SJCRH30 (cell line): ENCODE data around the gene TRPM3. TPM values are rescaled to one million over a fixed set of nuclear protein-coding genes. Genes with fewer than 3 reads are reported as not detected.

Experiments
- DNase-seq, 2 experiments: peaks; one replicate each; pipeline ENCODE4 v3.0.0-alpha.2; 2015 to 2020
- H3K27ac ChIP-seq: fragments of 250-450 bp; sonication (Bioruptor Pico); 2 replicates; pipeline ENCODE4 v1.5.1; 2020; ENCODE audit warnings: mild to moderate bottlenecking, moderate library complexity
- H3K27me3 ChIP-seq: fragments of 250-450 bp; sonication (Bioruptor Pico); 2 replicates; pipeline ENCODE4 v1.5.1; 2020; ENCODE audit warnings: mild to moderate bottlenecking, moderate library complexity
- H3K36me3 ChIP-seq: fragments of 250-450 bp; sonication (Bioruptor Pico); 2 replicates; pipeline ENCODE4 v1.5.1; 2020; ENCODE audit warnings: mild to moderate bottlenecking, moderate library complexity
- H3K4me1 ChIP-seq: fragments of 250-450 bp; sonication (Bioruptor Pico); 2 replicates; pipeline ENCODE4 v1.5.1; 2020; ENCODE audit warnings: mild to moderate bottlenecking, moderate library complexity
- H3K4me3 ChIP-seq: fragments of 250-450 bp; sonication (Bioruptor Pico); 2 replicates; pipeline ENCODE4 v1.5.1; 2020; ENCODE audit warnings: mild to moderate bottlenecking, moderate library complexity
- H3K9me3 ChIP-seq: fragments of 250-450 bp; sonication (Bioruptor Pico); replicated peaks from 2 replicates; pipeline ENCODE4 v1.5.1; 2020; ENCODE audit warnings: mild to moderate bottlenecking, moderate library complexity
- total RNA-seq: library from RNA; depleted of rRNA; stranded (reverse); fragments of >200 nt; shearing (Covaris generic); gene quantifications from 2 replicates; pipeline ENCODE4 v1.2.3, GENCODE V29; 2014

TRPM3 gene
- total RNA-seq, 1 experiment from 2014 or later, result 0.30 TPM

DNA sequence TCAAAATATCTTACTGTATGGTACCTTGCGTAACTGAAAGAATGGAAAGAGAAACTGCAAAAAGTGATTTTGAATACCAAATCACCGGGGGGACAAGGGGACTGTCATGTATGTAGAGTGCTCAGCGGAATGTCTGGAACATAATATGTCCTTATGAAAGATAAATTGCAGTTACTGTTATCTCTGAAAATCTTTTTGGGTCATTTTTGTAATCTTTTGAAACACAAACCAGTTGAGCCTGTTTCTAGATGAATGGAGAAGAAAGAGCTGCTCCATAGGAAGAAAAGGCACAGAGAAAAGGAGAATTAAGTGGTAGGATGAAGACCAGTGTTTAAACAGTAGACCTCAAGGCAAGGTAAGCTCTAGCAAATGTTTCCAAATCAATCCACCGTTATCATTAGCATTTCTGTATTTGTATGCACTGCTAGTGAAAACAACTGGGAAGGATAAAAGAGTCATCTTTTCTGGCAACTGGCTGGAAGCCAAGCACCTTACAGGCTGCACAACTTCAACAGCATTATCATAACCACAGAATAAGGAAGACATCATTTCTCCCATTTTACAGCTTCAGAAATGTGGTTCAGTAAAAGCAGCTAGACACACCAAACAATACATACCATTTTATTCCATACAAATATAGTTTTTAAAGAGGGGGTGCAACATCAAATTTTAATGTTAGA, 158.5 kb downstream of the TRPM3 start:
- H3K36me3 ChIP-seq, result no peaks in the 10 kb centered on the region
- H3K27ac ChIP-seq, result no peak overlapping the region
- H3K27me3 ChIP-seq, result no peaks in the 10 kb centered on the region; the same call in 1 of the 2 replicates
- no peak for DNase-seq
- no peak overlapping the region for H3K4me3 ChIP-seq
- no peaks in the 10 kb centered on the region for H3K4me1 ChIP-seq
- H3K9me3 ChIP-seq, result no peaks in the 10 kb centered on the region

DNA sequence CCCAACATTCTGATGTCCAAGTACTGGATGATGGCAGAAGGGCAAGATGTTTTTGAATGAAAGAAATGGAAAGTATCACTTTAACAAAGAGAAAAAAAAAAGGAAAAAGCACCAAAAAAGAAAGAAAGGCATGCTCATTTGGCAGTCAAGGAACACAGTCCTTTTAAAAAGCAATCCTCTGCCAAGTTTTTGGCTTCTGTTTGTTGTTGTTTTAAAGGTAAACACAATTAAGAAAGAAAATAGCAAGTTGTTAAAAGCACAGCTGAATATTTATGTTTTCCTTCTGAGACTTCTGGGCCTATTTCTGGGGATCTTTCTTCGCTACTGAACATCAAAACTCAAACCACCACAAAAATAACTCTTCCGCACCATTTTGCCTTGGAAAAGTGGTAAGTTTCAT, 162.1 kb downstream of the TRPM3 start:
- Histone ChIP-seq H3K27ac (no peak overlapping the region), H3K27me3 (no peaks in the 10 kb centered on the region; the same call in 1 of the 2 replicates), H3K36me3 (no peaks in the 10 kb centered on the region), H3K9me3 (no peaks in the 10 kb centered on the region), H3K4me1 (no peaks in the 10 kb centered on the region), H3K4me3 (no peak overlapping the region)
- DNase-seq, result no peak

DNA sequence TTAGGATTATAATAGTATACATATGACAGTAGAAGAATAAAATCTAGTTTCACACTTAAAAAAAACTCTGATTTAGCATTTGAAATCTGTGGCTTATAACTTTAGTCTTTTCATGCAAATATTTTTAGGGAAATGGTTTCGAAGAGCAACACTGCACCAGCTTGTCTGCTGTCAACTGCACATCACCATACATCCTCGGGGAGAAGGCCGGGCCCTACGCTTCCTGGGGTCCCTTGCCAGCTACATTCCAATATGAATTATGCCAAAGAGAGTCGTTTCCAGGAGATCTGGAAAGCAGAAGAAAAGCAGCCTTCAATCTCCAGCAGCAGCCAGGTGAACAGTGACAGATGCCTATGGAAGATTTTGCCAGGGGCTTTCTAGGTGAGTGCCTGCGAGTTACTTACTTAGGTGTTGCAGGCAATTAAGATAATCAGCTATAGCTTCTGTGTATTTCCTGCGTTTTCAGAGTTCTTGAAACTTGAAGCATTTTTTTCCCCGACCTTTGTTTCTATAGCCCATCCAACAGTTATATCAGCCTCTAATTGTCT, 166.8 kb downstream of the TRPM3 start:
- no peaks in the 10 kb centered on the region for H3K9me3 ChIP-seq
- H3K4me1 ChIP-seq, result no peaks in the 10 kb centered on the region
- no peaks in the 10 kb centered on the region for H3K27me3 ChIP-seq
- H3K36me3 ChIP-seq, result no peaks in the 10 kb centered on the region
- no peak for DNase-seq
- no peak overlapping the region for H3K4me3 ChIP-seq
- no peak overlapping the region for H3K27ac ChIP-seq

DNA sequence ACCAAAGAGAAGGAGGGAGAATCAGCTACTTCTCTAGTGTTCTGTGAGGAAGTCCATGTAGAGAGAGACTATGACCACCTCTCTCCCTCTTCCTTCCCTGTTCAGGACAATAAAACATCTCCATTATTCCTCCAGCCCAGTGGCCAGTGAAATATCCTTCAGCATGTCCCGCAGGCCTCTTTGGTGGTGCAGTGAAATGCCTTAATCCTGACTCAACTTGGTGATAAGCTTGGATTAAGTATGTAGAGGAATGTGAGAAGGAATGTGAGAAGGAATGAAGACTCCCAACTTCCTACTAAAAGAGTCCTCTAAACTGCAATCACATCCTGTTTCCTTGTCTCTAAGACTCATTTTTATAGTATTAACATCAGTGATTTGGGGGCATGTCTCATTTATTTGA, 167.3 kb downstream of the TRPM3 start:
- H3K27ac ChIP-seq, result no peak overlapping the region
- H3K4me3 ChIP-seq, result no peak overlapping the region
- H3K36me3 ChIP-seq, result no peaks in the 10 kb centered on the region
- no peaks in the 10 kb centered on the region for H3K4me1 ChIP-seq
- no peaks in the 10 kb centered on the region for H3K9me3 ChIP-seq
- H3K27me3 ChIP-seq, result no peaks in the 10 kb centered on the region
- DNase-seq, result peak; percentile 22 to 30

DNA sequence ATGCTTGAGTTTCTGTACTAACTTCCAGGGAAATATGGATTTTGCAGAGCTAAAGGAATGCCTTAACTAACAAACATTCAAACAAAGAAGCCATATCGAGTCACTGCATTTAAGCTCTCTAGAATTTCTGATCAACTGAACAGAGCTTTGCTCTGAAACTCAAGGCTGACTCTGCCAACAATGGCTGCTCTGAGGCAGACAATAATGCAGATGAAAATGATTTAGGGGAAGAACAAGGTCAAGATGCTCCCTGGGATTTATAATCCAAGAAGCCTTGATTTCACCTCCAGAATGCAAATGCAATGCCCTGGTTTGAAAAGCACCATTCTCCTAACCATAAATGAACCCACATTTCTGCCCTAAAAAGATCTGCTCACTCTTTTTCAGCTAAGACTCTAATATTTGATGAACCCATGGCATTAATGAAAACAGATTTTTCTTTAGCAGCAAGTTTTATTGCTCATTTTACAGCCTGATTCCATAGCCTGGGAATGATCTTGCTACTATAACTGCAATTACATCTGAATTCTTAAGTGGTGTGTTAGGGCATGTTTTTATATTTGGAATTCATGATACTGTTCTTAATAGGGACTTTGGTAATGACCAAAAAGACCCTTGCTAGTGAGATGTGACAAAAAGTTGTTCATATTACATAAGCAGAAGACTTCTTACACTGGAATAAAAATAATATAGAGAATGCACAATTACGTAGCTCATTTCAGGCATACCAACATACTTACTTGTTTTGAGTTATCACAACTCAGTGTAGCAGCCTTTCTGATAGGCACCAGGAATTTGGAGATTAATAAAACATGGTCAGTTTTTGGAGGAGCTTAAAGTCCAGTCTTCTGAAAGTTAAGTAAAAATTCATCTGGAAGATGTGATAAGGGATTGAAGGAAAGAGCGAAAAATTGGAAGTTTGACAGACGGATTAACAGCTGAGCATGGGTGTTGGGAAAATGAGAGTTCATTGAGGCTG, 169.4 kb downstream of the TRPM3 start:
- H3K4me1 ChIP-seq, result no peaks in the 10 kb centered on the region
- no peak overlapping the region for H3K4me3 ChIP-seq
- H3K27ac ChIP-seq, result no peak overlapping the region
- no peaks in the 10 kb centered on the region for H3K36me3 ChIP-seq
- no peaks in the 10 kb centered on the region for H3K9me3 ChIP-seq
- H3K27me3 ChIP-seq, result no peaks in the 10 kb centered on the region
- DNase-seq, result no peak

DNA sequence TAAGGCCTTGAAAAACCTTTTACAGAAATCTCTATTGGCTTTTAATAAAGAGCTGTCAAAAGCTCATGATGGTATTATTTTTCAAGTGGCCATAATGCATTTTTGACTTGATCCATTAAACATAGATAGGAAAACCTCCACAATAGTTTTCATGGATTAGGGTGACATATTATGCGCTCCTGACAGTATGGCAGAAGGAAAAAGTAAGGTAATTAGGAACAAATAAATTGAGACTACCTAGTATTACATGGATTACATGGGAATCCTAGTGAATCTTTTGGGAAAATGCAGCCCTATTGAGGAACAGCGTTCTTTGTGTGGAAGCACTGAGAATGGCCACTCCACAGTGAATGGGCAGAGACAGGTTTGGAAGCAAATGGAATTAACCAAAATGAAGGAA, 171.2 kb downstream of the TRPM3 start:
- H3K36me3 ChIP-seq, result no peaks in the 10 kb centered on the region
- no peaks in the 10 kb centered on the region for H3K9me3 ChIP-seq
- no peak overlapping the region for H3K4me3 ChIP-seq
- H3K27me3 ChIP-seq, result no peaks in the 10 kb centered on the region
- H3K4me1 ChIP-seq, result no peaks in the 10 kb centered on the region
- H3K27ac ChIP-seq, result no peak overlapping the region
- DNase-seq, result no peak

DNA sequence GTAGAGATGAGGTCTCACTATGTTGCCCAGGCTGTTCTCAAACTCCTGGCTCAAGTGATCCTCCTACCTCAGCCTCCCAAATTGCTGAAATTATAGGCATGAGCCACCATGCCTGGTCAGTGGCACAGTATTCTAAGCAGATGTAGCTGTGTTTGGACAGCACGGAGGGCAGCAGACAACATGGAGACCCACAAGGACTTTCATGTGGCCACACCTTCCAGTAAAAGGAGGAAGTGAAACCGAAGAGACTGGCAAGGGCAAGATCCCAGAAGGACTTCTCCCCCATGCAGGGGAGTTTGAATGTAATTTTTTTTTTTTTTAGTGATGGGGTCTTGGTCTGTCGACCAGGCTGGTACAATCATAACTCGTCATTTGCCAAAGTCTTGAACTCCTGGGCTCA, 172.2 kb downstream of the TRPM3 start:
- no peaks in the 10 kb centered on the region for H3K9me3 ChIP-seq
- no peak for DNase-seq
- H3K27me3 ChIP-seq, result no peaks in the 10 kb centered on the region
- H3K4me3 ChIP-seq, result no peak overlapping the region
- H3K36me3 ChIP-seq, result no peaks in the 10 kb centered on the region
- H3K4me1 ChIP-seq, result no peaks in the 10 kb centered on the region
- no peak overlapping the region for H3K27ac ChIP-seq

DNA sequence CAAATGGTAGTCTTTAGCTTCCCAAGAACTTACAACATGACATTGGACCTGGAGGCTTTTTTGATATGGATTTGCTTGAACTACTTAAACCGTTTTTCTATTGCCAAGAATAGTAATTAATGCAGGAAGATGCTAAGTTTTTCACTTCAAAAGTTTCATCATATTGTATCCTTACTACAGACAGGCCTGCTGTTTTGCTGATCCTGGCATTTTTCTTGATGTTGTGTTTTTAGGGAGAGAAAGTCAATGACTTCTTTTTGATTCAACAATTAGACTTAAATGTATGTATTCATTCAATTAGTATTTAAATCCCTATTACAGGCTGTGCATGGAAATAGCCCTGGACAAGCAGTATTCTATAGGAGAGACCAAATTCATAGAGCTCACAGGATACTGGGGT, 172.7 kb downstream of the TRPM3 start:
- 0 out of 2 replicates have a peak, but pooled peaks cover under 1% of the 10 kb centered on the region for H3K27me3 ChIP-seq
- H3K9me3 ChIP-seq, result no peaks in the 10 kb centered on the region
- H3K36me3 ChIP-seq, result no peaks in the 10 kb centered on the region
- no peak overlapping the region for H3K4me3 ChIP-seq
- no peak overlapping the region for H3K27ac ChIP-seq
- DNase-seq, result no peak
- H3K4me1 ChIP-seq, result no peaks in the 10 kb centered on the region

DNA sequence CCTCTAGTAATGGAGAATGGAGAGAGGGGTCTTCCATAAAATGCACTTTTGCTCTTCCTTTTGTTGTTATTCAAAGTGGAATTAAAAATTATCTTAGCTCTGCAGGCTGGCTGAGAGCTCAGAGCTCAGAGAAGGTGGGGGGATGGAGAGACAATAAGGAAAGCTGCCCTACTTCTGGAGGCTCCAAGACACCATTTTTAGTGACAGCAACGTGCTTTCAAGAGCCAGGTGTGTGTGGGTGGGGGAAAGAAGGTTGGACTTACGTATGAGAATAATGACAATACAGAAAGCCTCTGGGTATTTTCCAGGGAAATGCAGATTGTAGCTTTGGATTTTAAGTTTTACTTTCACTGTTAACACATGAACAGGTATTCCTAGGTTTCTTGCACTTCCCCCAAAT, 173.9 kb downstream of the TRPM3 start:
- Histone ChIP-seq H3K36me3 (no peaks in the 10 kb centered on the region), H3K4me1 (no peaks in the 10 kb centered on the region), H3K27me3 (0 out of 2 replicates have a peak, but pooled peaks cover 5% of the 10 kb centered on the region), H3K9me3 (no peaks in the 10 kb centered on the region), H3K4me3 (no peak overlapping the region), H3K27ac (no peak overlapping the region)
- no peak for DNase-seq

DNA sequence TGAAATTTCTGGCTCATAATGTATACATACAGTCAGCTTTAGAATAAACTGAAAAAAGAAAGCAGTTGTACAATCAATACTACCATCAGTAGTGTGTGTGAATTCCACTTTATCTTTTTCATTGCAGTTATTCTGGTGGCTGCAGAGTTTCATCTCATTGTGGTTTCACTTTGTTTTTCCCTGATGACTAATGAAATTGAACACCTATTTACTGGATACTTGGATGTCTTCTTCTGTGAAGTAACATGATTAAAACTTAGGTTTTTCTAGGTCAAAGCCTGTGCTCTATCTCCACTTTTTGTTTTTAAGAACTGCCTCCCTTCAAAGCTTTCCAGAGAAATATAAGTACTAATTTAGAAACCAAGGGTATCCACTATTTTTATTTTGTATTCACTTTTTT, 174.3 kb downstream of the TRPM3 start:
- Histone ChIP-seq H3K36me3 (no peaks in the 10 kb centered on the region), H3K4me3 (no peak overlapping the region), H3K4me1 (no peaks in the 10 kb centered on the region), H3K27ac (no peak overlapping the region), H3K9me3 (no peaks in the 10 kb centered on the region), H3K27me3 (0 out of 2 replicates have a peak, but pooled peaks cover 5% of the 10 kb centered on the region)
- no peak for DNase-seq

DNA sequence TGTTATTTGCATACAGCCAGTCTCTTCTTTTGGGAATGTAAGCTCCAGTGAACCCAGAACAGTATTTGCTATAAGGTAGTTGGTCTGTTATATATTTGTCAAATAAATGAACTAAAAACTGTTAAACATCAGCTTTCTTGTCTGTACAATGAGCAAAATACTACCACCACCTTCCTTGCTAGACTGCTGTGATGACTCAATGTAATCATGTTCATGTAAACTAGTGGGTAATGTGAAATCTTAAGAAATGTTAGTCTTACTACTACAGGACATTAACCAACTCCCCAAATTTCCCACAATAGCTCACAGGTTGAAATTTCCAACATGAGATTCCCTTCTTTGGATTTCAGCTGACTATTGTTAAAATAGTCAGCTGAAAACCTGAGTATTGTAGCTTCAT, 176.1 kb downstream of the TRPM3 start:
- no peaks in the 10 kb centered on the region for H3K4me1 ChIP-seq
- DNase-seq, result no peak
- no peak overlapping the region for H3K27ac ChIP-seq
- H3K27me3 ChIP-seq, result 0 out of 2 replicates have a peak, but pooled peaks cover 5% of the 10 kb centered on the region
- no peak overlapping the region for H3K4me3 ChIP-seq
- no peaks in the 10 kb centered on the region for H3K9me3 ChIP-seq
- H3K36me3 ChIP-seq, result no peaks in the 10 kb centered on the region

DNA sequence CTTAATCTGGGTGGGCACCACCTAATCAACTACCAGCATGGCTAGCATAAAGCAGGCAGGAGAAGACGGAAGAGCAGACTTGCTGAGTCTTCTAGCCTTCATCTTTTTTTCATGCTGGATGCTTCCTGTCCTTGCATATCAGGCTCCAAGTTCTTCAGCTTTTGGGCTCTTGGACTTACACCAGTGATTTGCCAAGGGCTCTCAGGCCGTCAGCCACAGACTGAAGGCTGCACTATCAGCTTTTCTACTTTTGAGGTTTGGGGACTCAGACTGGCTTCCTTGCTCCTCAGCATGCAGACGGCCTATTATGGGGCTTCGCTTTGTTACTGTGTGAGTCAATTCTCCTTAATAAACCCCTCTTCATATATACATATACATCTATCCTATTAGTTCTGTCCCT, 180.2 kb downstream of the TRPM3 start:
- H3K27ac ChIP-seq, result no peak overlapping the region
- H3K4me1 ChIP-seq, result no peaks in the 10 kb centered on the region
- no peaks in the 10 kb centered on the region for H3K9me3 ChIP-seq
- no peak for DNase-seq
- H3K4me3 ChIP-seq, result no peak overlapping the region
- no peaks in the 10 kb centered on the region for H3K36me3 ChIP-seq
- H3K27me3 ChIP-seq, result peaks cover 5% of the 10 kb centered on the region; the same call in 1 of the 2 replicates

DNA sequence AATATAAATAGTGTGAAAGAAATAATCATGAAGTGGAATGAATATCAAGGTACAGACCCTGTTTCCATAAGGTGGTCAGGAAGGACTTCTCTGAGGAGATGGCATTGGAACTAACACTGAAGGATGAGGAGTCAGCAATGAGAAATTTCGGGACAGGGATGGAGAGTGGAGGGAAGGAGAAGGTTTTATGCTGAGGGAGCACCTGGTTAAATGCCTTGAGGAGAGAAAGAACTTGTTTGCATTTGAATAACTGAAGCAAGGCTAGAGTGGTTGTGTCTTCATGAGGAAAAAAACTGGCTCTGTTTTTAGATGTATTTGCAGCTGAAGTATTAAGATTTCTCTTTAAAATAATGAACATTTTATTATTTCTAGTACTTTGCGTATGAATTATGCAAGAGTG, 180.8 kb downstream of the TRPM3 start:
- DNase-seq, result no peak
- Histone ChIP-seq H3K4me3 (no peak overlapping the region), H3K9me3 (no peaks in the 10 kb centered on the region), H3K27me3 (peaks cover 5% of the 10 kb centered on the region; the same call in 1 of the 2 replicates), H3K27ac (no peak overlapping the region), H3K36me3 (no peaks in the 10 kb centered on the region), H3K4me1 (no peaks in the 10 kb centered on the region)

DNA sequence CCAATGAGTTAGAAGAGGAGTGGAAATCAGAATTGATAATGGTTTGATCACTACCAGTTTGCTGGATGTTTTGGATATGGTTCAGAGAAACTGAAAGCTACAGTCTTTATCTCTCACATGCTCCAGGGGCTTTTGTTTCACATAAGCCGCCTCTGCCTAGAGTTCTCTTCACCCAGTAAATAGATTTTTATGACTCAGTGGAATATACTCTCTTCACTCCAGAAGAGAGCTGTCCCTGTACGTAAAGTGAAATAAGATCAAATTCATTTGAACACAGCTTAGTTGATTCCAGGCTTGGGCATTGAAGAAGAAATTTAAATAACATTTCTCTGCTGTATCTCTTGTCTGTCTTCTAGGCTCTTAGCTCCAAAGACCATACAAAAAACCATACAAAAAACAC, 184.9 kb downstream of the TRPM3 start:
- no peaks in the 10 kb centered on the region for H3K9me3 ChIP-seq
- DNase-seq, result no peak
- H3K27me3 ChIP-seq, result no peaks in the 10 kb centered on the region; the same call in 1 of the 2 replicates
- H3K36me3 ChIP-seq, result no peaks in the 10 kb centered on the region
- no peaks in the 10 kb centered on the region for H3K4me1 ChIP-seq
- no peak overlapping the region for H3K27ac ChIP-seq
- no peak overlapping the region for H3K4me3 ChIP-seq

DNA sequence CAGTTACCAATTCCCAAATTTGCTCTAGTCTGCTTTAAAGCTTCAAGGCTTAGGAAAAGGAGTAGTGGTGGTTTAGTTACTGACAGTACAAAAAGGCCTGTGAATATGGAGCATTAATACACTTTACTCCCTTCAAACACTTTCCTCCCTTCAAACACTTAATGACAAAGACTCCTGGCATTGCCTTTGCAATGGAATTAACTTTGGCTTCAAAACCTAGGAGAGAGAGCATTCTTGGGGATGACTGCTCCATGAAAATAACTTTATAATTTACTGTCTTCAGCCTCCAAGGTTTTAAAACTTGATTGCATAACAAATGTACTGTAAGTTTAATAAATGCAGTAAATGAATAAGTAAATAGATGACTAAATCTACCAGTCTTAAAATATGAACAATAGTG, 185.6 kb downstream of the TRPM3 start:
- no peak overlapping the region for H3K27ac ChIP-seq

More for the DNA sequence above, 185.6 kb downstream of the TRPM3 start:
- Histone ChIP-seq H3K27me3 (no peaks in the 10 kb centered on the region; the same call in 1 of the 2 replicates), H3K36me3 (no peaks in the 10 kb centered on the region), H3K4me3 (no peak overlapping the region), H3K4me1 (no peaks in the 10 kb centered on the region), H3K9me3 (no peaks in the 10 kb centered on the region)
- DNase-seq, result no peak
